Subcutaneous adipose tissue (tissue), 4 donors: ENCODE data around the gene MEIKIN. TPM values are rescaled to one million over a fixed set of nuclear protein-coding genes. Genes with fewer than 3 reads are reported as not detected.

ENCODE experiments used
- CTCF ChIP-seq: fragments of 450-650 bp; IDR thresholded peaks from one replicate; pipeline ENCODE4 v1.5.1; 2016; ENCODE audit warnings: low read depth, mild to moderate bottlenecking, control low read depth, antibody characterized with exemption, moderate library complexity
- total RNA-seq, 4 donors: library from RNA; depleted of rRNA; stranded (reverse); fragments of >200 nt; gene quantifications; one replicate each; pipeline ENCODE4 v1.1.0, GENCODE V29; 2016

Gene MEIKIN
- total RNA-seq, 4 donors from 2014 or later: 1.5 TPM; not detected in 3

GRCh38 chr5:131765261-131765660 lies 180.2 kb downstream of the MEIKIN start:
- TF ChIP-seq CTCF: no peak

- no peak for TF ChIP-seq CTCF
These were observed 181.5 kb downstream of the MEIKIN start for GRCh38 chr5:131763968-131764367.

- TF ChIP-seq CTCF: no peak
These were observed 184.7 kb downstream of the MEIKIN start for GRCh38 chr5:131760793-131761192.

- no peak for TF ChIP-seq CTCF
These were observed 185.8 kb downstream of the MEIKIN start for GRCh38 chr5:131759704-131760103.

- no peak for TF ChIP-seq CTCF
These were observed 187.0 kb downstream of the MEIKIN start for GRCh38 chr5:131758520-131758900.

GRCh38 chr5:131757830-131758519 lies 187.5 kb downstream of the MEIKIN start:
- no peak for TF ChIP-seq CTCF

Other genes with a start within 250 kb of the MEIKIN start
- gene FNIP1, start 148.6 kb downstream of the MEIKIN start, total RNA-seq: 10 to 100 TPM; 47.3 to 90.8 (median 73.8) TPM
- under 1 TPM in 2 of 4 donors, not detected in 2; 0.17 to 0.82 TPM for gene ACSL6, start 66.0 kb upstream of the MEIKIN start, total RNA-seq
- gene IL3, start 115.0 kb upstream of the MEIKIN start, total RNA-seq: not detected
- not detected for gene CSF2, start 128.1 kb upstream of the MEIKIN start, total RNA-seq